Measurements from ENCODE around the gene IL20RA. TPM values are rescaled to one million over a fixed set of nuclear protein-coding genes. Genes with fewer than 3 reads are reported as not detected.

The IL20RA gene
- polyA plus RNA-seq, 1 of the 3 experiments (the other 2 are of a cell fraction): 0.10 TPM

- no peaks in the 10 kb centered on the region for H4K20me1 ChIP-seq (ENCODE audit: insufficient read depth)
- no peaks in the 10 kb centered on the region for H3K79me2 ChIP-seq (ENCODE audit: insufficient read depth)
- no peaks in the 10 kb centered on the region for H3K36me3 ChIP-seq (replicated peaks in 1 of 2; ENCODE audit: control insufficient read depth in 1 of 2, insufficient read depth in 2 of 2, low read length in 1 of 2)
- no peaks in the 10 kb centered on the region for H3K27me3 ChIP-seq (ENCODE audit: insufficient read depth)
- no peak for DNase-seq
- H3K4me1 ChIP-seq (ENCODE audit: control insufficient read depth in 1 of 2, insufficient read depth in 2 of 2, low read depth in 1 of 2, low read length in 1 of 2): peaks cover 0 to 5% of the 10 kb centered on the region in 2 experiments; a peak in 2 of 4 replicates
- H3K9me3 ChIP-seq: no peaks in the 10 kb centered on the region
- no peak overlapping the region for H2AFZ ChIP-seq (ENCODE audit: low read depth)
- H3K27ac ChIP-seq (ENCODE audit: low read depth in 2 of 2, low read length in 1 of 2): no peak overlapping the region
- no peaks in the 10 kb centered on the region for H3F3A ChIP-seq (replicated peaks; ENCODE audit: insufficient read depth)
- CTCF ChIA-PET: interaction anchor here (1.1 to 1.4 kb wide), 4 partner anchors 11 to 27 kb away, joined by 3 to 5 read pairs (median 5); no protein-coding TSS in a partner anchor
- no peak overlapping the region for H3K9ac ChIP-seq
- H3K9me2 ChIP-seq: no peaks in the 10 kb centered on the region
- no peak overlapping the region for H3K4me3 ChIP-seq (ENCODE audit: low read depth in 2 of 2, low read length in 1 of 2)
- no peak overlapping the region for H3K4me2 ChIP-seq
- POLR2A ChIA-PET: no interaction called here
- no peak for TF ChIP-seq IRF3 (IDR thresholded peaks at IDR 0.05; ENCODE audit: low read depth, low read length)
- TF ChIP-seq TCF12 (IDR thresholded peaks at IDR 0.05): no peak
- TF ChIP-seq USF2 (IDR thresholded peaks at IDR 0.05; ENCODE audit: borderline replicate concordance, low read depth, low read length): no peak
These were observed 49.2 kb downstream of the IL20RA start for GRCh38 chr6:136995521-136995920.

- H3K9me3 ChIP-seq: no peaks in the 10 kb centered on the region
- peaks cover 3% of the 10 kb centered on the region; the same call in 1 of the 2 replicates for H3K27me3 ChIP-seq (ENCODE audit: insufficient read depth)
- no peak overlapping the region for H2AFZ ChIP-seq (ENCODE audit: low read depth)
- no peaks in the 10 kb centered on the region for H3F3A ChIP-seq (replicated peaks; ENCODE audit: insufficient read depth)
- CTCF ChIA-PET: interaction anchor here (1.1 to 1.4 kb wide), 4 partner anchors 12 to 105 kb away, joined by 5 read pairs; no protein-coding TSS in a partner anchor
- H3K4me2 ChIP-seq: no peak overlapping the region
- no peaks in the 10 kb centered on the region for H4K20me1 ChIP-seq (ENCODE audit: insufficient read depth)
- POLR2A ChIA-PET: no interaction called here
- 44% methylated on average over 5 of the region's 5 CpGs for WGBS (ENCODE audit: low lambda C conversion rate)
- no peak for DNase-seq
- peaks cover 0 to 12% of the 10 kb centered on the region in 2 experiments; a peak in 2 of 4 replicates for H3K4me1 ChIP-seq (ENCODE audit: control insufficient read depth in 1 of 2, insufficient read depth in 2 of 2, low read depth in 1 of 2, low read length in 1 of 2)
- TF ChIP-seq SMC3 (IDR thresholded peaks at IDR 0.05; ENCODE audit: low read depth, low read length) (no peak), REST (IDR thresholded peaks at IDR 0.05; ENCODE audit: low read depth, low read length) (no peak), FOXM1 (IDR thresholded peaks at IDR 0.05; ENCODE audit: low read depth) (no peak), RFX5 (IDR thresholded peaks at IDR 0.05; ENCODE audit: low read length) (no peak), RCOR1 (IDR thresholded peaks at IDR 0.05; ENCODE audit: low read length) (no peak), MXI1 (IDR thresholded peaks at IDR 0.05; ENCODE audit: low read depth, low read length) (no peak), FOSL2 (IDR thresholded peaks at IDR 0.05; ENCODE audit: borderline replicate concordance, low read depth) (no peak), FOXJ3 (CRISPR knock-in tag; IDR thresholded peaks at IDR 0.05) (no peak), POLR2AphosphoS5 (IDR thresholded peaks at IDR 0.05; ENCODE audit: low read depth, low read length) (no peak), TCF12 (IDR thresholded peaks at IDR 0.05) (no peak), ZBTB33 (IDR thresholded peaks at IDR 0.05; ENCODE audit: borderline replicate concordance, low read depth) (no peak), SIN3A (IDR thresholded peaks at IDR 0.05; ENCODE audit: borderline replicate concordance, low read depth, low read length) (no peak), CHD2 (IDR thresholded peaks at IDR 0.05; ENCODE audit: low read length, partially characterized antibody) (no peak), EZH2phosphoT487 (IDR thresholded peaks at IDR 0.05; ENCODE audit: borderline replicate concordance, low read depth) (no peak), RXRA (IDR thresholded peaks at IDR 0.05; ENCODE audit: borderline replicate concordance, low read depth) (no peak), USF2 (IDR thresholded peaks at IDR 0.05; ENCODE audit: borderline replicate concordance, low read depth, low read length) (no peak), GATA2 (CRISPR knock-in tag; IDR thresholded peaks at IDR 0.05) (no peak), EP300 (IDR thresholded peaks at IDR 0.05; ENCODE audit: borderline replicate concordance in 1 of 2, low read depth in 1 of 2, low read length in 1 of 2) (no peak)
- H3K9me2 ChIP-seq: no peaks in the 10 kb centered on the region
- no peaks in the 10 kb centered on the region for H3K36me3 ChIP-seq (replicated peaks in 1 of 2; ENCODE audit: control insufficient read depth in 1 of 2, insufficient read depth in 2 of 2, low read length in 1 of 2)
- no peak overlapping the region for H3K4me3 ChIP-seq (ENCODE audit: low read depth in 2 of 2, low read length in 1 of 2)
- H3K9ac ChIP-seq: no peak overlapping the region
- H3K79me2 ChIP-seq (ENCODE audit: insufficient read depth): no peaks in the 10 kb centered on the region
- H3K27ac ChIP-seq (ENCODE audit: low read depth in 2 of 2, low read length in 1 of 2): peak overlapping the region in 1 of 2 experiments; percentile 2; a peak in 1 of 4 replicates
These were observed 50.0 kb downstream of the IL20RA start for GRCh38 chr6:136994782-136995181.

All from SK-N-SH (cell line).